Hepatocyte (in vitro differentiated cells): ENCODE measurements around the gene ARFGAP1.

ENCODE experiments used
- EZH2 ChIP-seq: fragments of 200-600 bp; sonication (generic); IDR thresholded peaks from 2 replicates; pipeline ENCODE4 v1.6.1; 2016; ENCODE audit warnings: antibody characterized with exemption, mild to moderate bottlenecking, borderline replicate concordance
- EZH2phosphoT487 ChIP-seq: fragments of 200-600 bp; sonication (generic); IDR thresholded peaks from one replicate; pipeline ENCODE4 v1.6.1; 2018; ENCODE audit warnings: antibody characterized with exemption, mild to moderate bottlenecking, low read depth, moderate library complexity; ENCODE audit not compliant: unreplicated experiment, severe bottlenecking
- TF ChIP-seq, protein P1 (sequence below): fragments of 200-600 bp; sonication (generic); IDR thresholded peaks from 2 replicates; pipeline ENCODE4 v1.5.1; 2016; ENCODE audit warnings: antibody characterized with exemption, mild to moderate bottlenecking; ENCODE audit not compliant: poor library complexity

GRCh38 chr20:63242736-63243135 lies 29.9 kb upstream of the ARFGAP1 start:
- TF ChIP-seq, protein P1, sequence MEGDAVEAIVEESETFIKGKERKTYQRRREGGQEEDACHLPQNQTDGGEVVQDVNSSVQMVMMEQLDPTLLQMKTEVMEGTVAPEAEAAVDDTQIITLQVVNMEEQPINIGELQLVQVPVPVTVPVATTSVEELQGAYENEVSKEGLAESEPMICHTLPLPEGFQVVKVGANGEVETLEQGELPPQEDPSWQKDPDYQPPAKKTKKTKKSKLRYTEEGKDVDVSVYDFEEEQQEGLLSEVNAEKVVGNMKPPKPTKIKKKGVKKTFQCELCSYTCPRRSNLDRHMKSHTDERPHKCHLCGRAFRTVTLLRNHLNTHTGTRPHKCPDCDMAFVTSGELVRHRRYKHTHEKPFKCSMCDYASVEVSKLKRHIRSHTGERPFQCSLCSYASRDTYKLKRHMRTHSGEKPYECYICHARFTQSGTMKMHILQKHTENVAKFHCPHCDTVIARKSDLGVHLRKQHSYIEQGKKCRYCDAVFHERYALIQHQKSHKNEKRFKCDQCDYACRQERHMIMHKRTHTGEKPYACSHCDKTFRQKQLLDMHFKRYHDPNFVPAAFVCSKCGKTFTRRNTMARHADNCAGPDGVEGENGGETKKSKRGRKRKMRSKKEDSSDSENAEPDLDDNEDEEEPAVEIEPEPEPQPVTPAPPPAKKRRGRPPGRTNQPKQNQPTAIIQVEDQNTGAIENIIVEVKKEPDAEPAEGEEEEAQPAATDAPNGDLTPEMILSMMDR, result no peak
- TF ChIP-seq EZH2 (no peak), EZH2phosphoT487 (no peak)
